T-helper 17 cell (primary cell): ENCODE results near the gene PGF. TPM values are rescaled to one million over a fixed set of nuclear protein-coding genes. Genes with fewer than 3 reads are reported as not detected.
A peak's percentile ranks its signal among the peaks of the same experiment; 100 is the strongest.
"Not testable (repeated sequence)": the region's sequence is repeated elsewhere in the genome, so short reads cannot be mapped to it uniquely, and the experiment has no call there.

Source experiments
- ATAC-seq: fragments of 150-1000 bp; cut with Tn5 transposase; 2 replicates; pipeline ENCODE4 v1.10.0; 2021; ENCODE audit warnings: mild to moderate bottlenecking, moderate library complexity
- DNase-seq, 3 donors: peaks; one replicate each; pipeline versions ENCODE4 v3.0.0 to v3.0.0-alpha.2; 2020 to 2021
- H3K9me3 ChIP-seq: one replicate; pipeline ENCODE4 v1.7.0; 2013; ENCODE audit warnings: low read length, mild to moderate bottlenecking; ENCODE audit not compliant: control insufficient read depth, poor library complexity, severe bottlenecking
- H3K27ac Mint-ChIP-seq: one replicate; pipeline ENCODE4 v1.8.0; 2022; ENCODE audit warnings: mild to moderate bottlenecking, moderate library complexity, mixed read lengths
- H3K27me3 Mint-ChIP-seq: one replicate; pipeline ENCODE4 v1.8.0; 2022; ENCODE audit warnings: mixed read lengths
- H3K36me3 Mint-ChIP-seq: one replicate; pipeline ENCODE4 v1.8.0; 2022; ENCODE audit warnings: low read depth, mixed read lengths
- H3K4me1 Mint-ChIP-seq: one replicate; pipeline ENCODE4 v1.8.0; 2022; ENCODE audit warnings: mild to moderate bottlenecking, mixed read lengths
- H3K4me3 Mint-ChIP-seq: one replicate; pipeline ENCODE4 v1.8.0; 2022; ENCODE audit warnings: mild to moderate bottlenecking, moderate library complexity, mixed read lengths
- total RNA-seq, 4 donors: library from RNA in 2 of 4; stranded (reverse) in 2 of 4; gene quantifications; one replicate each; pipeline ENCODE4 v1.2.3 and lab custom pipeline; 2022 to 2026

Gene PGF
- total RNA-seq, 2 donors from 2014 or later, result not detected

GRCh38 chr14:74937171-74937570 lies 18.2 kb downstream of the PGF start:
- Mint-ChIP-seq H3K27me3 (peaks cover 6% of the 10 kb centered on the region), H3K4me3 (no peak overlapping the region), H3K27ac (no peak overlapping the region), H3K36me3 (no peaks in the 10 kb centered on the region), H3K4me1 (peaks cover 33% of the 10 kb centered on the region)
- DNase-seq, result no peak
- ATAC-seq, result no peak
- no peaks in the 10 kb centered on the region for H3K9me3 ChIP-seq

- ATAC-seq, result no peak
Observed at GRCh38 chr14:74936731-74937130, 18.7 kb downstream of the PGF start.

DNA sequence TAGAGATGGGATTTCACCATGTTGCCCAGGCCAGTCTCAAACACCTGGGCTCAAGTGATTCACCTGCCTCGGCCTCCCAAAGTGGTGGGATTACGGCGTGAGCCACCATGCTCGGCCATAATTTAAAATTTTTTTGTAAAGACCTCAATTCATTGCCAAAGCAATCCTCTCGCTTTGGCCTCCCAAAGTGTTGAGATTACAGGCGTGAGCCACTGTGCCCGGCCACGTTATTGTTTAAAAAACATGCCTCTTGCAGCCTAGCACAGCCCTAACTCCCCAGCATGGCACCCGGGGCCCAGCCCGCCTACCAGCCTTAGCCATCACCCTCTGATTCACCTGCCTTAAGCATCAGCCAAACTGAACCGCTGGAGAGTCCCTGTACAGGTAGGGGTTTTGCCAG lies 19.2 kb downstream of the PGF start:
- H3K9me3 ChIP-seq, result no peaks in the 10 kb centered on the region
- DNase-seq (no peak), ATAC-seq (no peak)
- Mint-ChIP-seq H3K36me3 (no peaks in the 10 kb centered on the region), H3K27me3 (peaks cover 6% of the 10 kb centered on the region), H3K4me3 (no peak overlapping the region), H3K4me1 (peaks cover 23% of the 10 kb centered on the region), H3K27ac (no peak overlapping the region)

More at GRCh38 chr14:74936731-74937130, 18.7 kb downstream of the PGF start:
- no peaks in the 10 kb centered on the region for H3K9me3 ChIP-seq
- DNase-seq, result no peak
- H3K4me1 Mint-ChIP-seq, result peaks cover 28% of the 10 kb centered on the region
- no peaks in the 10 kb centered on the region for H3K36me3 Mint-ChIP-seq
- H3K27me3 Mint-ChIP-seq, result peaks cover 6% of the 10 kb centered on the region
- no peak overlapping the region for H3K4me3 Mint-ChIP-seq
- no peak overlapping the region for H3K27ac Mint-ChIP-seq

- ATAC-seq (no peak), DNase-seq (no peak)
- H3K27ac Mint-ChIP-seq, result no peak overlapping the region
- H3K4me1 Mint-ChIP-seq, result peaks cover 20% of the 10 kb centered on the region
- H3K27me3 Mint-ChIP-seq, result peaks cover 6% of the 10 kb centered on the region
- H3K36me3 Mint-ChIP-seq, result no peaks in the 10 kb centered on the region
- no peak overlapping the region for H3K4me3 Mint-ChIP-seq
- no peaks in the 10 kb centered on the region for H3K9me3 ChIP-seq
Observed at GRCh38 chr14:74935360-74935680, 20.1 kb downstream of the PGF start.

DNA sequence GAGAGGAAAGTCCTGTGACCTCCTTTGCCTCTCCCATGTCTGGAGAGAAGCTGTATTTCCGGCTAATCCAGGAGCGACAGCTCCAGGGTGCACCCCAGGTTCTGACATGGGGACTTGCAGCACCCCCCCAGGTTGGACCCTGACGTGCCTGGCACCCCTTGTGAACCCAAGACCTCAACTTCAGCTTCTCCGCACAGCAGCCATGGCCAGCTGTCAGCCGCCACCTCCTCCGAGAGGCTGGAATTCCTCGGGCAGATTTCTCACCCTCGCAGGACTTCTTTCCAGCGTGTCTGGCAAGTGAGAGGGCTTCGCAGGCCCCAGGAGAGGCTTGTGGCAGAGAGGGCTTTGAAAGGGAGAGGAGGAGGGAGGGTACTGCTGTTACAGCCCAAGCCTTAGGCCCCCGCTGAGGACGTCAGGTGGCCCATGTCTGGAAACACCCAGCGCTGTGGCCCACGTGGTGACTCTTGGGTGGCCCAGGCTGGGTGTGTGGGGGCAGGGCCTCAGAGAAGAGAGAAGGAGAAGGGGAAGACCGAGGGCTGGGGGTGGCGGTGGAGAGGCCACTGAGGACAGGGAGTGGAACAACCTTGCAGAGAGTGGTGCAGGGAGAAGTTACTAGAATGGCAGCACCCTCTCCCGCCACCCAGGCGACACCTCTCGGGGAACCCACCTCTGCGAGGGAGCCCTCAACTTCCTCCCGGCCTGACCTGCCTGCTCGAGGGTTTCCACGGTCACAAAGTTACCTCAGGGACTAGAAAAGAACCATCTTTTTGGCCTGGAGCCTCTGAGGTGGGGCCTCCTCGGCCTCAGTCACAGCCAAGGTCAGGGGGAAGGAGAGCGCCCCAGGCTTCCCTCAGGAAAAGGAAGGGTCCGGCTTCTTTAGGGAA lies 20.7 kb downstream of the PGF start:
- peaks cover 6% of the 10 kb centered on the region for H3K27me3 Mint-ChIP-seq
- H3K36me3 Mint-ChIP-seq, result no peaks in the 10 kb centered on the region
- DNase-seq (no peak), ATAC-seq (no peak)
- no peaks in the 10 kb centered on the region for H3K9me3 ChIP-seq
- H3K27ac Mint-ChIP-seq, result no peak overlapping the region
- peaks cover 16% of the 10 kb centered on the region for H3K4me1 Mint-ChIP-seq
- H3K4me3 Mint-ChIP-seq, result no peak overlapping the region

GRCh38 chr14:74934041-74934440 lies 21.4 kb downstream of the PGF start:
- Mint-ChIP-seq H3K27me3 (peaks cover 6% of the 10 kb centered on the region), H3K27ac (no peak overlapping the region), H3K36me3 (no peaks in the 10 kb centered on the region), H3K4me3 (no peak overlapping the region), H3K4me1 (peaks cover 19% of the 10 kb centered on the region)
- DNase-seq (no peak), ATAC-seq (no peak)
- H3K9me3 ChIP-seq, result no peaks in the 10 kb centered on the region

- not testable (repeated sequence) for H3K27me3 Mint-ChIP-seq, H3K9me3 ChIP-seq, H3K4me3 Mint-ChIP-seq, H3K36me3 Mint-ChIP-seq, DNase-seq, ATAC-seq
- peaks cover 20% of the 10 kb centered on the region for H3K4me1 Mint-ChIP-seq
- H3K27ac Mint-ChIP-seq, result peak overlapping the region; percentile 47
Observed at GRCh38 chr14:74932936-74933335, 22.5 kb downstream of the PGF start.

DNA sequence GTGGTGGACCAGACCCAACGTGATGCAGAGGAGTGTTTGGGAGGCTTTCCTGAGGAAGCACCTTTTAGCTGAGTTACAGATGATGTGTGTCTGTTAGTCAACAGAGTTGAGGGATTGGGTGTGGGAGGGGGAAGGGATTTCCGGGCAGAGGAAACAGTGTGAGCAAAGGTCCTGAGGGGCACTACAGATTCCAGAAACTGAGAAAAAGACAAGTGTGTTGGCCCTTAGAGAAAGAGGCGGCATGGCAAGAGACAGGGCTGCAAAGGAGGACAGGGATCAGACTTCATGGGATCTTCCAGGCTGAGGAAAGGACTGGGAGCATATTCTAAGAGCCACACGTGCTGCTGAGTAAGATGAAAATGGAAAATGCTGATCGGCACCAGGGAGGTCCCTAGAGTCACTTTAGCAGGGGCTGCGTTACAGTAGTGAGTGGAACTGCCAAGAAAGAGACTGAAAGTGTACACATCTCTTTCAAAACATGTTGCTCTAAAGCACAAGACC lies 22.9 kb downstream of the PGF start:
- DNase-seq, result no peak
- Mint-ChIP-seq H3K27me3 (peaks cover 10% of the 10 kb centered on the region), H3K4me3 (no peak overlapping the region), H3K27ac (peak overlapping the region; percentile 47), H3K36me3 (no peaks in the 10 kb centered on the region), H3K4me1 (peaks cover 17% of the 10 kb centered on the region)
- ATAC-seq, result no peak
- no peaks in the 10 kb centered on the region for H3K9me3 ChIP-seq

GRCh38 chr14:74931744-74932143 lies 23.7 kb downstream of the PGF start:
- ATAC-seq, H3K4me3 Mint-ChIP-seq, DNase-seq, H3K27ac Mint-ChIP-seq, H3K36me3 Mint-ChIP-seq, H3K9me3 ChIP-seq: not testable (repeated sequence)
- H3K27me3 Mint-ChIP-seq, result peaks cover 14% of the 10 kb centered on the region
- H3K4me1 Mint-ChIP-seq, result peaks cover 11% of the 10 kb centered on the region

DNA sequence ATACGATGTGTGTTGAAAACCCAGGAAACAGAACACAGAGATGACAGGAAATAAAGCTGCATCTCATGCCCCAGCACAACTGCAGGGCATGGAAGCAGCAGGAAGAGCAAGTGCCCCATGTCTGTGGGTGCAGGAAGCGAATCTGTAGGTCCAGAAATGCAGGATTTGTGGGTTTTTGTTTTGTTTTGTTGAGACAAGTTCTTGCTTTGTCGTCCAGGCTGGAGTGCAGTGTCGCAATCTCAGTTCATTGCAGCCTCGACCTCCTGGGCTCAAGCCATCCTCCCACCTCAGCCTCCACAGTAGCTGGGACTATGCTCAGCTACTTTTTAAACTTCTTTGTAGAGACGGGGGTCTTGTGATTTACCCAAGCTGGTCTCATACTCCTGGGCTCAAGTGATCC lies 26.2 kb downstream of the PGF start:
- Mint-ChIP-seq H3K4me1 (peaks cover 12% of the 10 kb centered on the region), H3K4me3 (no peak overlapping the region), H3K27me3 (peaks cover 32% of the 10 kb centered on the region), H3K36me3 (peaks cover under 1% of the 10 kb centered on the region), H3K27ac (peak overlapping the region; percentile 16)
- DNase-seq (no peak), ATAC-seq (no peak)
- H3K9me3 ChIP-seq, result no peaks in the 10 kb centered on the region

DNA sequence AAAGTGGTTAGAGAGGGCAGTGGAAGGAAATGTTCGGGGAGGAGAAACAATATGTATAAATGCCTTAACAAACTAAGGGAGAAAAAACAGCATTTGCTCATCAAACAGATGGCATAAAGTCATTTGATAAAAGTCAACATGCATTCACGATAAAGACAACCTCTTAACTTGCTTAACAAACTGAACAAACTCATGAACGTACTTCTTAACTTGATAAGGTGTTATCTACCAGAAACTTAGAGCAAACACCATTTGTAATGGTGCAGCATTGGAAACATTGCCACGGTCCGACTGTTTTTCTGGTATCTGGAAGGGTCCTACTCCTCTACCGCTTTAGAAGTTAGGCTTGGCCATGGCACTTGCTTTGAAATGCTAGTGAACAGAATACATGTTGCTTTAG lies 28.2 kb downstream of the PGF start:
- Mint-ChIP-seq H3K36me3 (peaks cover 3% of the 10 kb centered on the region), H3K27ac (no peak overlapping the region), H3K4me3 (no peak overlapping the region), H3K4me1 (peaks cover 10% of the 10 kb centered on the region), H3K27me3 (peaks cover 30% of the 10 kb centered on the region)
- DNase-seq (no peak), ATAC-seq (no peak)
- no peaks in the 10 kb centered on the region for H3K9me3 ChIP-seq

DNA sequence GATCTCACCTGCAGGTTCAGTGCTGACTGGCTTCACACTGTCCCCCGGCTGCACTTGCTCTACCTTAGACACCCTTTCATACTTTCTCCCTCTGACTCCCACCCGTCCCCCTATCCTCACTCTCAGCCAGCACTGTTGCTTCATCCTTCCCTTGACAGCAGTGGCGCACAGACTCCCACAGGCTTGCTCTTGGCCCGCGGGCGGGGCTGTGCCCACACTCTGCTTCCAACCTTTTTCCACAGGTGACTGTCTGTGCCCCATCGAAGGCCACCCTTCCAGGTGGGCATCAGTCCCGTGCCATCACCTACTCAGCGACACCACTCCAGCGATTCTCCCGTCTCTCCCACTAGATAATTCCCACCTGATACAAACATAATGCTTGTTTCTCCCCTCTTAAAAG lies 31.3 kb downstream of the PGF start:
- Mint-ChIP-seq H3K27ac (no peak overlapping the region), H3K36me3 (peaks cover 3% of the 10 kb centered on the region), H3K4me3 (peak overlapping the region; percentile 31), H3K4me1 (peaks cover 12% of the 10 kb centered on the region), H3K27me3 (peaks cover 30% of the 10 kb centered on the region)
- ATAC-seq (no peak), DNase-seq (no peak)
- no peaks in the 10 kb centered on the region for H3K9me3 ChIP-seq

DNA sequence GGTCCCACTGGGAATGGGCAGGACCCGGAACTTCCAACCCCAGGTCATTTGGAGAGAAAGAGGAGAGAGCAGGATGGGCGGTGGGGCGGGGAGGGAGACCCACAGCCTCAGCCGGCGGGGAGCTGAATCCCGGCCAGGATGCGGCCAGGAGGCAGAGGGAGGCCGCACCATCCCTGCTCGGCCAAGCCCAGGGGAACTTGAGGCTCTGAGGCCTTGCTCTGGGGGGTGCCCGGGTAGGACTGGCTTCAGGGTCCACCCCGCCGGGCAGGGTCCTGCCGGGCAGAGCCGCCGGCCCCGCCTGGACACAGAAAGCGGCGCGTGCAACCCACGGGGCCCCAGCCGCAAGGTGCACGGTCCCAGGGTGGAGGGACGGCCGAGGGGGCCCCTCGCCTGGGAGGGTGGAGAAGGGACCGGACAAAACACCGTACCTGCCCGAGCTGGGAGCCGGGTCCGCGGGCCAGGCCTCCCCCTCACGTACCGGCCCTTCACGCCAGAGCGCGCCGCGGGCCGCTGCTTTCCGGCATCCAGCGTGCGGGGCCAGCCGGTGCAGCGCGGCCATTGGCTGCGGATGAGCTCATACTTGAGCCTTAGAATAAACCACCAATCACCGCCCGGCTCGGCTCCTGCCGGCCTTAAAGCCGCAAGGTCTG lies 32.5 kb downstream of the PGF start, which contains the start of gene RPS6KL1:
TSS of gene RPS6KL1 (minus strand) at position 509 of the 650 bp plus-strand sequence. CDS start 1,719 bp downstream, outside the sequence.
- Mint-ChIP-seq H3K4me3 (peak within 1 kb of the TSS; percentile 49), H3K27ac (no peak within 1 kb of the TSS), H3K4me1 (peaks cover 11% of the 10 kb centered on the region), H3K27me3 (peaks cover 30% of the 10 kb centered on the region), H3K36me3 (peaks cover 3% of the 10 kb centered on the region)
- ATAC-seq (peak; percentile 98), DNase-seq (peak; percentile 41 to 44 (median 43))
- no peaks in the 10 kb centered on the region for H3K9me3 ChIP-seq
